NCI-H345 (cell line): Measurements from ENCODE around the gene ANKMY1.
"Not testable (repeated sequence)": the region's sequence is repeated elsewhere in the genome, so short reads cannot be mapped to it uniquely, and the experiment has no call there.

ENCODE experiments used
- DNase-seq: peaks from one replicate; lab custom pipeline; 2025; lab: John Stamatoyannopoulos, UW

The ANKMY1 gene

DNA sequence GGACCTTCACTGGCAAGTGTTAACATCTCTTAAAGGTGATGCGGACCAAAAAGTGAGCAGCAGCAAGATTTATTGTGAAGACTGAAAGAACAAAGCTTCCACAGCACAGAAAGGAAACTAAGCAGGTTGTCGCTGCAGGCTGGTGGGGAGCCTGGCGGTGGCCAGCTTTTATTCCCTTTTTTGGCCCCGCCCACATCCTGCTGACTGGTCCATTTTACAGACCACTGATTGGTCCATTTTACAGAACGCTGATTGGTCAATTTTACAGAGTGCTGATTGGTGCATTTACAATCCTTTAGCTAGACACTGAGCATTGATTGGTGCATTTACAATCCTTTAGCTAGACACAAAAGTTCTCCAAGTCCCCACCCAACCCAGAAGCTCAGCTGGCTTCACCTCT, 35.9 kb downstream of the ANKMY1 start:
- not testable (repeated sequence) for DNase-seq

DNA sequence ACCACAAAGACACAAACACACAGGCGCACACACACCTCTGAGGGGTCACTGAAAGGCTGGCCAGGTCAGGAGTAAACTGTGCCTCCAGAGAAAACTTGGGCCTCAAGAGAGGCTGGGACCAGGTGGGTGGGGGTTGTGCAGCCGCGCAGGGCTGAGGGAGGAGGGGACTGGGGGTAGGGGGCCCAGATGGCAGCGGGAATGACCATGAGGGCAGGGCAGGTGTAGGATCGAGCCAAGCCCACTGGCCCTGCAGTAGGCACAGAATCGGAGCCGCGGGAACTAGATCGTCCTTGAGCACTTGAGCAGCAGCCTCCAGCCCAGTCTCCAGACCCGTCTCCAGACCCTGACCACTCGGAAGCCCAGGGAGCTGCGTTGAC, 36.8 kb downstream of the ANKMY1 start:
- no peak for DNase-seq

- DNase-seq: no peak
Observed at GRCh38 chr2:240520130-240520973, 37.4 kb downstream of the ANKMY1 start.

DNA sequence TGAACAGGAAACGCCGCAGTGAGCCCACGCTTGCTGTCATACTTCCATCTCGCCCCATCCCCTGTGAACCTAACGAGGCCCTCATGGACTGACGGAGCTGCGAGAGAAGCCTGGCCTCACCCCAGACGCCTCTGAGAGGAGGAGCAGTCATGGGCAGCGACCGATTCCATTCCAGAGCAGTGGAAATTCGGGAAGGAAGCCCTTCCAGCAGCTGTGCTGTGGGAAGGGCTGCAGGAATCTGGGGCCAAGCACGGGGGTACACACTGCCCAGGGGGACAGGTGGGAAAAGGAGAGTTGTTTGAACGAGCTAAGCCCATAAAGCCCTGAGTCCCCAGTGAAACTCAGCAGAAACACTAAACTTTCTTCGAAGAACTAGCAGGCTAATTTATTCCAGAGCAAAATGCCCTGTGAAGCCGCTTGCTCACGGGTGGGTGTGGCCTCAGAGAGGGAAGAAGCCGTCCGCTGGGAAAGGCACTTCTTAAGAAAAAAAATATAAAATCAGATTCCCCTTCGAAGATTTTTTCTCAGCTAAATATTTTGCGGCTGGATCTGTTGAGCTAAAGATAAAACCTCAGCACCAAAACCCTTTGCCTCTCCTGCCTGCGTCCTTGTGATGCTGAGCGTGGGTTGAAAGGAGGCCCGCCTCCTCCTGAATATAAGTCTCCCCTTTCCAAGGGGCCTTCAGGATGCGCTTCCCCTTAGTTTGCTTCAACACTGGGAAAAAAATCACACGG, 38.2 kb downstream of the ANKMY1 start:
- DNase-seq: no peak

GRCh38 chr2:240518981-240519380, 38.8 kb downstream of the ANKMY1 start:
- DNase-seq: no peak

DNA sequence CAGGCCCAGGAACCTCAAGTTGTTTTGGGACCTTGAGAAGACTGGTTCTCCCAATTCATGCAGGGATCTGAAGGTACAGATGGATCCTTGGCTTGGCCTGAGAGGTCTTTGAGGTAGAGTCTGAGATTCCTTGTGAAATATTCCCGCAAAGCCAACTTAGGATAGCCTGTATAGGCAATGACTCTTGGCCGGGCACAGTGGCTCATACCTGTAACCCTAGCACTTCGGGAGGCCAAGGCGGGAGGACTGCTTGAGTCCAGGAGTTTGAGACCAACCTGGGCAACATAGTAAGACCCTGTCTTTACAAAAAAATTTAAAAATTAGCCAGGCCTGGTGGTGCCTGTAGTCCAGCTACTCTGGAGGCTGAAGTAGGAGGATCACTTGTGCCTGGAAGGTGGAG, 40.4 kb downstream of the ANKMY1 start:
- DNase-seq: no peak

- DNase-seq: peak; percentile 27
Observed at GRCh38 chr2:240514631-240515030, 43.2 kb downstream of the ANKMY1 start.

- DNase-seq: no peak
Observed at GRCh38 chr2:240513549-240514287, 44.1 kb downstream of the ANKMY1 start.

GRCh38 chr2:240512666-240513535, 44.9 kb downstream of the ANKMY1 start:
- DNase-seq: no peak

GRCh38 chr2:240512109-240512485, 45.7 kb downstream of the ANKMY1 start:
- DNase-seq: no peak

GRCh38 chr2:240511351-240512108, 46.3 kb downstream of the ANKMY1 start:
- DNase-seq: no peak

DNA sequence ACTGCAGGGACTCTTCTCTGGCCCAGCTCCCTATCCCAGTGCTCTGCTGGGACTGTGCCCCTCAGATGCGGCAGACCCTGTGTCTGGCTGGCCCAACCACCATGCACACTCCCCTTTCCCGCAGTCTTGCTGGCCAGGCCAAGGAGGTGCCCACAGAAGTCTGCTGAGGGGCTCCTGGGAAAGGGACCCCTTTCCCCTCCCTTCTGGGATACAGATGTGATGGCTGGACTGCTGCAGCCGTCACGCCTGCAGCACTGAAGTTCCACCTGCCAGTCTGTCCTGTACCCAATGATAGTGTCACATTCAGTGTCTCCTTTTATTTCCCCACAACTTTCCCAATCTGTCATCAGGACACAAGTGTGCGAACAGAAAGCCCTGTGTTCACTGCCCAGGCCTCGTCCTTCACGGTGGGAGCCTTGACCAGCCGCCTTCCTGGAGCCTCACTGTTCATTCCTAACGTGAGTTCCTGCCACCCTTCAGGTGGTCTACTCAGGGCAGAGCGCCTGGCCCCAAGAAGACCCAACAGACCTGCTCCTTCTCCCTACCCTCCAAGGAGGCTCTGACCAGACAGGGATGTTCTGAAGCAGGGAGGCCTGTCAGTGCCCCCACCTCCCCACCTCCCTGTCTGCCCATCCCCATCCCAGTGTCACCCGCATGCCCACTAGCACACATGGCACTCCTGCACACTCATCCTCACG, 47.1 kb downstream of the ANKMY1 start:
- DNase-seq: no peak

DNA sequence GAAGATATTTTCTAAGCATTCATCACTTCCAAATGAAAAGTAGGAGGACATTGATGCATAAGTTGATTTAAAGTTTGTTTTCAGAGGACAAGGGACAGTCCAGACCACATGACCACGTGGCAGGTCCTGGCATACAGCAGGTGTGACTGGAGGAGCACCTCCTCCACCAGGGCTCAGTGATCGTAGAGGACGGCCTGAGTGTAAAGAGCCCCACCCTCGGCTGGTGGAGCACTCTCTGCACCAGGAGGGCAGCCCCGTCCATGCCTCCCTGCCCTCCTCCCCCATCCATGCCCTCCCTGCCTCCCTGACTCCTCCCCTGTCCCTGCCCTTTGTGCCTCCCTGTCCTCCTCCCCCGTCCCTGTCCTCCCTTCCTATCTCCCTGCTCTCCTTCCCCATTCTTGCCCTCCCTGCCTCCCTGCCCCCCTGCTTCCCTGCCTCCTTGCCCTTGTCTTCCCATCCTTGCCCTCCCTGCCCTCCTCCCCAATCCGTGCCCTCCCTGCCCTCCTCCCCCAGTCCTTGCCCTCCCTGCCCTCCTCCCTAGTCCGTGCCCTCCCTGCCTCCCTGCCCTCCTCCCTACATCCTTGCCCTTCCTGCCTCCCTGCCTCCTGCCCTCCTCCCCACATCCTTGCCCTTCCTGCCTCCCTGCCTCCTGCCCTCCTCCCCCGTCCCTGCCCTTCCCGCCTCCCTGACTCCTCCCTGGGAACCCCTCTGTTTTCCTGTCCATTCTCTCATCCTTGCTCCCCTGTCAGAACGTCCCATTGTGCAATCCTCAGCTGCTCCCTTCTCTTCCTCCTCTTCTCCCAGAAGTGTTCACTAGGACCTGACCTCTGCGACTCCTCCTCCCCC, 47.9 kb downstream of the ANKMY1 start:
- DNase-seq: no peak

DNA sequence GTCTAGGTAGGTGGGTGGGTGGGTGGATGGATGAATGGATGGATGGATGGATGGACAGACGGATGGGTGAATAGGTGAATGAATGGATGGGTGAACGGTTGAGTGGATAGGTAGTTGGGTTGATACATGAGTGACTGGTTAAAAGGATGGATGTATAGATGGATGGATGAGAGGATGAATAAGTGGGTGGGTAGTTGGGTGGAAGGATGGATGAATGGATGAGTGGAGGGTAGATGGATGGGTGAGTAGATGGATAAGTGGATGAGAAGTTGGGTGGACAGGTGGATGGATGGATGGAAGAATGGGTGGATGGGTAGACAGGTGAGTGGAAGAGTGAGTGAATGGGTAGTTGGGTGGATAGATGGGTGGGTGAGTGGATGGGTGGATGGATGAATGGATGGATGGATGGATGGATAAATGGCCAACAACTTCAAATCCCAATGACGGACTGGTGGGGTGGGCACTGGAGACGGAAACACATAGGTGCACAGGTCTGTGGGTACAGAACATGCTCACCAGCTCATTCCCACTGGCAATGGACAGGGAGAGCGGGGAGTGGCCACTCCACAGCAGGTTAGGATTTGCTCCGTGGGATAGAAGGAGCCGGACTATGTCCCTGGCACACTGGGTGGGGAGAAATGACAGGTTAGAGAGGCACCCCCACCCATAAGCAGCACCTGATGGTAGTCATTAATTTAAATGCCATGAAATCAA, 48.8 kb downstream of the ANKMY1 start:
- DNase-seq: no peak

DNA sequence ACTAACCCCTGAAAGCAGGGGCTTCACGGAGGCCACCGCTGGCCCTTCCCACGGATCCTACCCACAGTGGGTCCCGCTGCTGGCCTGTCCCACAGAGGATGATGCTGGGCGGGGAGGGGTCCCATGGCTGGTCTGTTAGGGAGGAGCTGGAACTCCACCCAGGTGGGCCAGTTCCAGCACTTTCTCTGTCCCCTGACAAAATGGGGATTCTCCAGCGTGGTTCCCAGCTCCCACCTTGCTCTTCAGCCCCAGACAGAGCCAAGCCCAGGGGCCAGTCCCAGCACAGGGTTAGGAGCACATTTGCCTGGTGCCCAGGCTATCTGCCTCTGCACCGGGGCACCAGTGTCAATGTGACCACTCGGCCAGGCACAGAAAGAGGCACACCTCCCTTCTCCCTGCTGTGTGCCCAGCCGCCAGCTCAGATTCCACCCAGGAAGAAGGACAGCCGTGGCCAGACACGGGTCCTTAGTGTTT, 50.0 kb downstream of the ANKMY1 start:
- no peak for DNase-seq

- no peak for DNase-seq
Observed at GRCh38 chr2:240507060-240507777, 50.6 kb downstream of the ANKMY1 start.

GRCh38 chr2:240506406-240507059, 51.3 kb downstream of the ANKMY1 start:
- no peak for DNase-seq
